Smooth muscle cell (in vitro differentiated cells): Measurements from ENCODE around the gene CNTN5. TPM values are rescaled to one million over a fixed set of nuclear protein-coding genes. Genes with fewer than 3 reads are reported as not detected.
"Not testable (repeated sequence)": the region's sequence is repeated elsewhere in the genome, so short reads cannot be mapped to it uniquely, and the experiment has no call there.

Experiments
- DNase-seq: peaks from one replicate; lab custom pipeline; 2025; ENCODE audit not compliant: unreplicated experiment; lab: John Stamatoyannopoulos, UW
- H2AFZ ChIP-seq: fragments of 200-600 bp; sonication (generic); 2 replicates; pipeline ENCODE4 v1.6.0; 2016; ENCODE audit warnings: antibody characterized with exemption, low read depth, mild to moderate bottlenecking
- H3F3A ChIP-seq: fragments of 200-600 bp; sonication (generic); 2 replicates; pipeline ENCODE4 v1.6.0; 2017; ENCODE audit warnings: antibody characterized with exemption, low read depth
- H3K27ac ChIP-seq: fragments of 200-600 bp; sonication (generic); 2 replicates; pipeline ENCODE4 v1.5.1; 2016; ENCODE audit warnings: low read depth, mild to moderate bottlenecking
- H3K27me3 ChIP-seq: fragments of 200-600 bp; sonication (generic); 2 replicates; pipeline ENCODE4 v1.6.1; 2016; ENCODE audit warnings: low read depth, mild to moderate bottlenecking
- H3K36me3 ChIP-seq: fragments of 200-600 bp; sonication (generic); 2 replicates; pipeline ENCODE4 v1.5.1; 2016; ENCODE audit warnings: low read depth
- H3K4me1 ChIP-seq: fragments of 200-600 bp; sonication (generic); 2 replicates; pipeline ENCODE4 v1.5.1; 2016; ENCODE audit warnings: low read depth
- H3K4me2 ChIP-seq: fragments of 200-600 bp; sonication (generic); 2 replicates; pipeline ENCODE4 v1.6.0; 2016; ENCODE audit warnings: mild to moderate bottlenecking
- H3K4me3 ChIP-seq: fragments of 200-600 bp; sonication (generic); 2 replicates; pipeline ENCODE4 v1.5.1; 2016; ENCODE audit warnings: mild to moderate bottlenecking
- H3K79me2 ChIP-seq: fragments of 200-600 bp; sonication (generic); 2 replicates; pipeline ENCODE4 v1.6.0; 2016; ENCODE audit warnings: low read depth, mild to moderate bottlenecking
- H3K9ac ChIP-seq: fragments of 200-600 bp; sonication (generic); 2 replicates; pipeline ENCODE4 v1.6.0; 2016; ENCODE audit warnings: low read depth
- H3K9me3 ChIP-seq: fragments of 200-600 bp; sonication (generic); replicated peaks from 2 replicates; pipeline ENCODE4 v1.5.1; 2016; ENCODE audit warnings: low read depth
- H4K20me1 ChIP-seq: fragments of 200-600 bp; sonication (generic); 2 replicates; pipeline ENCODE4 v1.6.0; 2016; ENCODE audit warnings: low read depth
- CTCF ChIP-seq: fragments of 200-600 bp; sonication (generic); IDR thresholded peaks from 2 replicates; pipeline ENCODE4 v1.5.1; 2017; ENCODE audit warnings: borderline replicate concordance, mild to moderate bottlenecking, antibody characterized with exemption; ENCODE audit not compliant: insufficient read depth, poor library complexity, severe bottlenecking
- WGBS: methylation state at CpG from one replicate; pipeline ENCODE4 v1.1.7; 2016; ENCODE audit warnings: low lambda C conversion rate; 5-methylcytosine and 5-hydroxymethylcytosine counted together
- polyA plus RNA-seq: library from polyadenylated mRNA; unstranded; fragments of >200 nt; fragmentation: Nextera tagmentation; extraction: Ambion mirVana; gene quantifications from 2 replicates; pipeline ENCODE4 v1.2.1, GENCODE V29; 2016
- total RNA-seq: library from RNA; depleted of rRNA; stranded (reverse); fragments of >200 nt; gene quantifications from 2 replicates; pipeline ENCODE4 v1.2.3, GENCODE V29; 2014

CNTN5 gene
- total and polyA plus RNA-seq, 2 experiments from 2014 or later: 0.97 to 3.1 TPM

- Histone ChIP-seq H4K20me1 (no peaks in the 10 kb centered on the region), H3K9me3 (no peaks in the 10 kb centered on the region), H3K79me2 (no peaks in the 10 kb centered on the region), H3K27me3 (no peaks in the 10 kb centered on the region), H3F3A (no peaks in the 10 kb centered on the region), H3K4me2 (no peak overlapping the region), H3K27ac (no peak overlapping the region), H2AFZ (no peak overlapping the region), H3K4me1 (no peaks in the 10 kb centered on the region), H3K9ac (no peak overlapping the region), H3K36me3 (no peaks in the 10 kb centered on the region), H3K4me3 (no peak overlapping the region)
- TF ChIP-seq CTCF: no peak
- no peak for DNase-seq
Observed at GRCh38 chr11:99818991-99819390, 798.2 kb downstream of the CNTN5 start.

GRCh38 chr11:99822846-99823565 is 802.3 kb downstream of the CNTN5 start:
- Histone ChIP-seq H3K4me2 (no peak overlapping the region), H2AFZ (no peak overlapping the region), H3K27ac (no peak overlapping the region)

GRCh38 chr11:99836739-99837138 is 816.0 kb downstream of the CNTN5 start:
- not testable (repeated sequence) for H3K4me1 ChIP-seq, H2AFZ ChIP-seq, H3K4me3 ChIP-seq, H3K4me2 ChIP-seq, DNase-seq, H3K27me3 ChIP-seq, H4K20me1 ChIP-seq, H3K79me2 ChIP-seq, H3F3A ChIP-seq, H3K9ac ChIP-seq, H3K27ac ChIP-seq, H3K36me3 ChIP-seq, H3K9me3 ChIP-seq

More at GRCh38 chr11:99822846-99823565, 802.3 kb downstream of the CNTN5 start:
- no peaks in the 10 kb centered on the region for H3F3A ChIP-seq
- H3K36me3 ChIP-seq: no peaks in the 10 kb centered on the region
- DNase-seq: no peak
- H4K20me1 ChIP-seq: no peaks in the 10 kb centered on the region
- H3K9ac ChIP-seq: no peak overlapping the region
- no peak for TF ChIP-seq CTCF
- 87% methylated on average over 6 of the region's 6 CpGs for WGBS
- H3K79me2 ChIP-seq: no peaks in the 10 kb centered on the region
- H3K27me3 ChIP-seq: no peaks in the 10 kb centered on the region
- H3K9me3 ChIP-seq: no peaks in the 10 kb centered on the region
- no peak overlapping the region for H3K4me3 ChIP-seq
- H3K4me1 ChIP-seq: no peaks in the 10 kb centered on the region

- Histone ChIP-seq H3K4me1 (no peaks in the 10 kb centered on the region), H3K27me3 (no peaks in the 10 kb centered on the region), H3K4me3 (no peak overlapping the region), H3K27ac (no peak overlapping the region), H3K79me2 (no peaks in the 10 kb centered on the region), H3F3A (no peaks in the 10 kb centered on the region), H3K9me3 (no peaks in the 10 kb centered on the region), H3K9ac (no peak overlapping the region), H4K20me1 (no peaks in the 10 kb centered on the region), H3K36me3 (no peaks in the 10 kb centered on the region), H3K4me2 (no peak overlapping the region), H2AFZ (no peak overlapping the region)
- 88% methylated on average over 7 of the region's 7 CpGs for WGBS
- no peak for TF ChIP-seq CTCF
- DNase-seq: no peak
Observed at GRCh38 chr11:99841885-99842284, 821.1 kb downstream of the CNTN5 start.
